ENCODE measurements around the gene ADARB1.

Gene ADARB1

GRCh38 chr21:45261093-45261492 is 186.7 kb downstream of the ADARB1 start:
- DNase-seq (ENCODE audit: low read depth in 2 of 2, low spot score in 1 of 2): no peak

- DNase-seq (ENCODE audit: low read depth in 2 of 2, low spot score in 1 of 2): no peak
These were observed 187.7 kb downstream of the ADARB1 start for GRCh38 chr21:45262041-45262581.

- DNase-seq (ENCODE audit: low read depth in 2 of 2, low spot score in 1 of 2): no peak
These were observed 188.2 kb downstream of the ADARB1 start for GRCh38 chr21:45262616-45263015.

- DNase-seq (ENCODE audit: low read depth in 2 of 2, low spot score in 1 of 2): no peak
These were observed 189.2 kb downstream of the ADARB1 start for GRCh38 chr21:45263534-45263933.

GRCh38 chr21:45264146-45264911 is 189.9 kb downstream of the ADARB1 start:
- no peak for DNase-seq (ENCODE audit: low read depth in 2 of 2, low spot score in 1 of 2)

GRCh38 chr21:45264912-45265515 is 190.6 kb downstream of the ADARB1 start:
- no peak for DNase-seq (ENCODE audit: low read depth in 2 of 2, low spot score in 1 of 2)

- no peak for DNase-seq (ENCODE audit: low read depth in 2 of 2, low spot score in 1 of 2)
These were observed 191.5 kb downstream of the ADARB1 start for GRCh38 chr21:45265721-45266517.

- peak; percentile 17 to 28 for DNase-seq (ENCODE audit: low read depth in 2 of 2, low spot score in 1 of 2)
These were observed 192.4 kb downstream of the ADARB1 start for GRCh38 chr21:45266518-45267389.

GRCh38 chr21:45267390-45267760 is 193.0 kb downstream of the ADARB1 start:
- DNase-seq (ENCODE audit: low read depth in 2 of 2, low spot score in 1 of 2): no peak

GRCh38 chr21:45269861-45270260 is 195.5 kb downstream of the ADARB1 start:
- no peak for DNase-seq (ENCODE audit: low read depth in 2 of 2, low spot score in 1 of 2)

- no peak for DNase-seq (ENCODE audit: low read depth in 2 of 2, low spot score in 1 of 2)
These were observed 196.0 kb downstream of the ADARB1 start for GRCh38 chr21:45270306-45270821.

All from stimulated activated CD8-positive, alpha-beta memory T cell treated with anti-CD3 and anti-CD28 coated beads, Interleukin-4, amount 100 ng/mL, for 1 hour (primary cell).